ENCODE measurements around the gene DES. TPM values are rescaled to one million over a fixed set of nuclear protein-coding genes. Genes with fewer than 3 reads are reported as not detected.
"Not testable (repeated sequence)": the region's sequence is repeated elsewhere in the genome, so short reads cannot be mapped to it uniquely, and the experiment has no call there.

The DES gene
- total RNA-seq, 1 donor from 2014 or later = 3,588 TPM

- Histone ChIP-seq H3K4me3 (ENCODE audit: low read length in 3 of 3) (peak overlapping the region in 1 of 3 donors; percentile 45), H3K9me3 (ENCODE audit: control insufficient read depth in 3 of 3, low read length in 3 of 3) (no peaks in the 10 kb centered on the region), H3K9ac (ENCODE audit: low read depth in 1 of 3, low read length in 3 of 3) (peak overlapping the region in 1 of 3 donors; percentile 94), H3K36me3 (ENCODE audit: control insufficient read depth in 3 of 3, insufficient read depth in 3 of 3, low read length in 3 of 3) (no peaks in the 10 kb centered on the region), H3K4me1 (ENCODE audit: control insufficient read depth in 3 of 3, insufficient read depth in 3 of 3, low read length in 3 of 3) (peaks cover 49 to 72% (median 61%) of the 10 kb centered on the region in 3 donors), H3K27ac (ENCODE audit: low read depth, low read length) (peak overlapping the region; percentile 99), H3K27me3 (ENCODE audit: control insufficient read depth in 3 of 3, insufficient read depth in 3 of 3, low read length in 3 of 3) (no peaks in the 10 kb centered on the region)
Observed at GRCh38 chr2:219406861-219407230, 11.3 kb upstream of the DES start.

GRCh38 chr2:219407343-219407742 lies 10.8 kb upstream of the DES start:
- H3K9me3 ChIP-seq (ENCODE audit: control insufficient read depth in 3 of 3, low read length in 3 of 3); H3K36me3 ChIP-seq (ENCODE audit: control insufficient read depth in 3 of 3, insufficient read depth in 3 of 3, low read length in 3 of 3); H3K27me3 ChIP-seq (ENCODE audit: control insufficient read depth in 3 of 3, insufficient read depth in 3 of 3, low read length in 3 of 3); H3K9ac ChIP-seq (ENCODE audit: low read depth in 1 of 3, low read length in 3 of 3); H3K4me3 ChIP-seq (ENCODE audit: low read length in 3 of 3): not testable (repeated sequence)
- H3K4me1 ChIP-seq (ENCODE audit: control insufficient read depth in 3 of 3, insufficient read depth in 3 of 3, low read length in 3 of 3) = peaks cover 44 to 67% (median 56%) of the 10 kb centered on the region in 3 donors
- peak overlapping the region; percentile 99 for H3K27ac ChIP-seq (ENCODE audit: low read depth, low read length)

GRCh38 chr2:219408204-219408603 lies 10.0 kb upstream of the DES start:
- no peak overlapping the region for H3K9ac ChIP-seq (ENCODE audit: low read depth in 1 of 3, low read length in 3 of 3)
- no peak overlapping the region for H3K4me3 ChIP-seq (ENCODE audit: low read length in 3 of 3)
- no peaks in the 10 kb centered on the region for H3K27me3 ChIP-seq (ENCODE audit: control insufficient read depth in 3 of 3, insufficient read depth in 3 of 3, low read length in 3 of 3)
- no peaks in the 10 kb centered on the region for H3K36me3 ChIP-seq (ENCODE audit: control insufficient read depth in 3 of 3, insufficient read depth in 3 of 3, low read length in 3 of 3)
- peak overlapping the region; percentile 99 for H3K27ac ChIP-seq (ENCODE audit: low read depth, low read length)
- peaks cover 36 to 59% (median 49%) of the 10 kb centered on the region in 3 donors for H3K4me1 ChIP-seq (ENCODE audit: control insufficient read depth in 3 of 3, insufficient read depth in 3 of 3, low read length in 3 of 3)
- no peaks in the 10 kb centered on the region for H3K9me3 ChIP-seq (ENCODE audit: control insufficient read depth in 3 of 3, low read length in 3 of 3)

- Histone ChIP-seq H3K9ac (ENCODE audit: low read depth in 1 of 3, low read length in 3 of 3) (no peak overlapping the region), H3K4me1 (ENCODE audit: control insufficient read depth in 3 of 3, insufficient read depth in 3 of 3, low read length in 3 of 3) (peaks cover 31 to 54% (median 45%) of the 10 kb centered on the region in 3 donors), H3K4me3 (ENCODE audit: low read length in 3 of 3) (no peak overlapping the region), H3K27ac (ENCODE audit: low read depth, low read length) (no peak overlapping the region), H3K36me3 (ENCODE audit: control insufficient read depth in 3 of 3, insufficient read depth in 3 of 3, low read length in 3 of 3) (no peaks in the 10 kb centered on the region), H3K9me3 (ENCODE audit: control insufficient read depth in 3 of 3, low read length in 3 of 3) (no peaks in the 10 kb centered on the region), H3K27me3 (ENCODE audit: control insufficient read depth in 3 of 3, insufficient read depth in 3 of 3, low read length in 3 of 3) (no peaks in the 10 kb centered on the region)
Observed at GRCh38 chr2:219408631-219409030, 9.5 kb upstream of the DES start.

GRCh38 chr2:219409619-219410018 lies 8.6 kb upstream of the DES start:
- Histone ChIP-seq H3K36me3 (ENCODE audit: control insufficient read depth in 3 of 3, insufficient read depth in 3 of 3, low read length in 3 of 3) (no peaks in the 10 kb centered on the region), H3K9me3 (ENCODE audit: control insufficient read depth in 3 of 3, low read length in 3 of 3) (no peaks in the 10 kb centered on the region), H3K4me3 (ENCODE audit: low read length in 3 of 3) (no peak overlapping the region), H3K27ac (ENCODE audit: low read depth, low read length) (no peak overlapping the region), H3K9ac (ENCODE audit: low read depth in 1 of 3, low read length in 3 of 3) (peak overlapping the region in 1 of 3 donors; percentile 12), H3K4me1 (ENCODE audit: control insufficient read depth in 3 of 3, insufficient read depth in 3 of 3, low read length in 3 of 3) (peaks cover 27 to 48% (median 35%) of the 10 kb centered on the region in 3 donors), H3K27me3 (ENCODE audit: control insufficient read depth in 3 of 3, insufficient read depth in 3 of 3, low read length in 3 of 3) (no peaks in the 10 kb centered on the region)

- Histone ChIP-seq H3K27me3 (ENCODE audit: control insufficient read depth in 3 of 3, insufficient read depth in 3 of 3, low read length in 3 of 3) (no peaks in the 10 kb centered on the region), H3K27ac (ENCODE audit: low read depth, low read length) (no peak overlapping the region), H3K9ac (ENCODE audit: low read depth in 1 of 3, low read length in 3 of 3) (no peak overlapping the region), H3K9me3 (ENCODE audit: control insufficient read depth in 3 of 3, low read length in 3 of 3) (no peaks in the 10 kb centered on the region), H3K4me3 (ENCODE audit: low read length in 3 of 3) (no peak overlapping the region), H3K4me1 (ENCODE audit: control insufficient read depth in 3 of 3, insufficient read depth in 3 of 3, low read length in 3 of 3) (peaks cover 23 to 48% (median 32%) of the 10 kb centered on the region in 3 donors), H3K36me3 (ENCODE audit: control insufficient read depth in 3 of 3, insufficient read depth in 3 of 3, low read length in 3 of 3) (no peaks in the 10 kb centered on the region)
Observed at GRCh38 chr2:219410390-219410789, 7.8 kb upstream of the DES start.

GRCh38 chr2:219414857-219415256 lies 3.3 kb upstream of the DES start:
- peaks cover 0 to 5% (median 0%) of the 10 kb centered on the region in 3 donors for H3K27me3 ChIP-seq (ENCODE audit: control insufficient read depth in 3 of 3, insufficient read depth in 3 of 3, low read length in 3 of 3)

GRCh38 chr2:219415580-219416234 lies 2.5 kb upstream of the DES start:
- Histone ChIP-seq H3K4me3 (ENCODE audit: low read length in 3 of 3) (no peak overlapping the region), H3K9ac (ENCODE audit: low read depth in 1 of 3, low read length in 3 of 3) (peak overlapping the region in 2 of 3 donors; percentile 48 to 51), H3K4me1 (ENCODE audit: control insufficient read depth in 3 of 3, insufficient read depth in 3 of 3, low read length in 3 of 3) (peaks cover 23 to 46% (median 36%) of the 10 kb centered on the region in 3 donors), H3K27me3 (ENCODE audit: control insufficient read depth in 3 of 3, insufficient read depth in 3 of 3, low read length in 3 of 3) (peaks cover 0 to 8% (median 0%) of the 10 kb centered on the region in 3 donors), H3K9me3 (ENCODE audit: control insufficient read depth in 3 of 3, low read length in 3 of 3) (no peaks in the 10 kb centered on the region), H3K36me3 (ENCODE audit: control insufficient read depth in 3 of 3, insufficient read depth in 3 of 3, low read length in 3 of 3) (peaks cover 8 to 20% (median 18%) of the 10 kb centered on the region in 3 donors), H3K27ac (ENCODE audit: low read depth, low read length) (peak overlapping the region; percentile 99)

More at GRCh38 chr2:219414857-219415256, 3.3 kb upstream of the DES start:
- Histone ChIP-seq H3K9ac (ENCODE audit: low read depth in 1 of 3, low read length in 3 of 3) (no peak overlapping the region), H3K9me3 (ENCODE audit: control insufficient read depth in 3 of 3, low read length in 3 of 3) (no peaks in the 10 kb centered on the region), H3K36me3 (ENCODE audit: control insufficient read depth in 3 of 3, insufficient read depth in 3 of 3, low read length in 3 of 3) (peaks cover 0 to 11% (median 10%) of the 10 kb centered on the region in 3 donors), H3K27ac (ENCODE audit: low read depth, low read length) (peak overlapping the region; percentile 99), H3K4me1 (ENCODE audit: control insufficient read depth in 3 of 3, insufficient read depth in 3 of 3, low read length in 3 of 3) (peaks cover 17 to 39% (median 31%) of the 10 kb centered on the region in 3 donors), H3K4me3 (ENCODE audit: low read length in 3 of 3) (no peak overlapping the region)

- peaks cover 13 to 25% (median 24%) of the 10 kb centered on the region in 3 donors for H3K36me3 ChIP-seq (ENCODE audit: control insufficient read depth in 3 of 3, insufficient read depth in 3 of 3, low read length in 3 of 3)
- peak overlapping the region; percentile 99 for H3K27ac ChIP-seq (ENCODE audit: low read depth, low read length)
- H3K9me3 ChIP-seq (ENCODE audit: control insufficient read depth in 3 of 3, low read length in 3 of 3) = no peaks in the 10 kb centered on the region
- H3K4me3 ChIP-seq (ENCODE audit: low read length in 3 of 3) = peak overlapping the region in 1 of 3 donors; percentile 13
- peaks cover 28 to 51% (median 41%) of the 10 kb centered on the region in 3 donors for H3K4me1 ChIP-seq (ENCODE audit: control insufficient read depth in 3 of 3, insufficient read depth in 3 of 3, low read length in 3 of 3)
- peak overlapping the region; percentile 48 to 98 (median 66) for H3K9ac ChIP-seq (ENCODE audit: low read depth in 1 of 3, low read length in 3 of 3)
- peaks cover 0 to 8% (median 0%) of the 10 kb centered on the region in 3 donors for H3K27me3 ChIP-seq (ENCODE audit: control insufficient read depth in 3 of 3, insufficient read depth in 3 of 3, low read length in 3 of 3)
Observed at GRCh38 chr2:219416235-219416602, 2.0 kb upstream of the DES start.

GRCh38 chr2:219416938-219417337 lies 1.2 kb upstream of the DES start:
- H3K9ac ChIP-seq (ENCODE audit: low read depth in 1 of 3, low read length in 3 of 3) = peak overlapping the region; percentile 9 to 98 (median 66)

More at GRCh38 chr2:219416938-219417337, 1.2 kb upstream of the DES start:
- H3K36me3 ChIP-seq (ENCODE audit: control insufficient read depth in 3 of 3, insufficient read depth in 3 of 3, low read length in 3 of 3) = peaks cover 16 to 28% (median 28%) of the 10 kb centered on the region in 3 donors
- peak overlapping the region in 1 of 3 donors; percentile 52 for H3K4me3 ChIP-seq (ENCODE audit: low read length in 3 of 3)
- peaks cover 29 to 56% (median 47%) of the 10 kb centered on the region in 3 donors for H3K4me1 ChIP-seq (ENCODE audit: control insufficient read depth in 3 of 3, insufficient read depth in 3 of 3, low read length in 3 of 3)
- H3K27ac ChIP-seq (ENCODE audit: low read depth, low read length) = peak overlapping the region; percentile 99
- no peaks in the 10 kb centered on the region for H3K9me3 ChIP-seq (ENCODE audit: control insufficient read depth in 3 of 3, low read length in 3 of 3)
- H3K27me3 ChIP-seq (ENCODE audit: control insufficient read depth in 3 of 3, insufficient read depth in 3 of 3, low read length in 3 of 3) = peaks cover 0 to 8% (median 0%) of the 10 kb centered on the region in 3 donors
